Kidney epithelial cell (primary cell): ENCODE measurements around the gene RMND1. TPM values are rescaled to one million over a fixed set of nuclear protein-coding genes. Genes with fewer than 3 reads are reported as not detected.

Source experiments
- DNase-seq: peaks from one replicate; pipeline ENCODE4 v3.0.0-alpha.2; 2010; ENCODE audit warnings: low read depth
- H3K27me3 ChIP-seq: 2 replicates; pipeline ENCODE4 v1.6.0; 2011; ENCODE audit warnings: low read length; ENCODE audit not compliant: control insufficient read depth, insufficient read depth
- H3K36me3 ChIP-seq: 2 replicates; pipeline ENCODE4 v1.5.1; 2011; ENCODE audit warnings: low read length; ENCODE audit not compliant: control insufficient read depth, insufficient read depth
- H3K4me3 ChIP-seq: 2 replicates; pipeline ENCODE4 v1.5.1; 2011; ENCODE audit warnings: low read depth, mild to moderate bottlenecking, control low read depth, low read length
- CTCF ChIP-seq: IDR thresholded peaks from 2 replicates; pipeline ENCODE4 v1.5.1; 2011; ENCODE audit warnings: mild to moderate bottlenecking, moderate library complexity, low read length, control low read depth, inconsistent platforms; ENCODE audit not compliant: insufficient read depth, poor library complexity, severe bottlenecking
- total RNA-seq: library from RNA; depleted of rRNA; stranded (reverse); fragments of >200 nt; gene quantifications from 2 replicates; pipeline ENCODE4 v1.2.3, GENCODE V29; 2015

Gene RMND1
- total RNA-seq, 1 donor from 2014 or later = 59.8 TPM

GRCh38 chr6:151409679-151410078 lies 42.2 kb downstream of the RMND1 start:
- H3K27me3 ChIP-seq = no peaks in the 10 kb centered on the region
- H3K36me3 ChIP-seq = peaks cover 7% of the 10 kb centered on the region
- no peak overlapping the region for H3K4me3 ChIP-seq
- TF ChIP-seq CTCF = no peak
- DNase-seq = no peak

GRCh38 chr6:151409260-151409659 lies 42.7 kb downstream of the RMND1 start:
- no peak for DNase-seq
- no peaks in the 10 kb centered on the region for H3K27me3 ChIP-seq
- peaks cover 7% of the 10 kb centered on the region for H3K36me3 ChIP-seq
- no peak for TF ChIP-seq CTCF
- H3K4me3 ChIP-seq = no peak overlapping the region

GRCh38 chr6:151408858-151409257 lies 43.1 kb downstream of the RMND1 start:
- TF ChIP-seq CTCF = no peak
- no peak for DNase-seq
- Histone ChIP-seq H3K4me3 (no peak overlapping the region), H3K27me3 (no peaks in the 10 kb centered on the region), H3K36me3 (peaks cover 7% of the 10 kb centered on the region)

GRCh38 chr6:151403919-151404308 lies 48.0 kb downstream of the RMND1 start:
- Histone ChIP-seq H3K36me3 (peaks cover 2% of the 10 kb centered on the region), H3K4me3 (no peak overlapping the region), H3K27me3 (no peaks in the 10 kb centered on the region)
- DNase-seq = no peak
- TF ChIP-seq CTCF = no peak

GRCh38 chr6:151402228-151402627 lies 49.7 kb downstream of the RMND1 start:
- Histone ChIP-seq H3K36me3 (no peaks in the 10 kb centered on the region), H3K4me3 (no peak overlapping the region), H3K27me3 (no peaks in the 10 kb centered on the region)
- DNase-seq = no peak
- no peak for TF ChIP-seq CTCF

- Histone ChIP-seq H3K27me3 (no peaks in the 10 kb centered on the region), H3K36me3 (no peaks in the 10 kb centered on the region), H3K4me3 (no peak overlapping the region)
- TF ChIP-seq CTCF = no peak
- no peak for DNase-seq
Measured at GRCh38 chr6:151400473-151400872, 51.5 kb downstream of the RMND1 start.
